Lung (tissue), 12 donors: Measurements from ENCODE around the gene NRG3. TPM values are rescaled to one million over a fixed set of nuclear protein-coding genes. Genes with fewer than 3 reads are reported as not detected.

ENCODE experiments used
- ATAC-seq: fragments of 200-7000 bp; cut with Tn5 transposase; one replicate; pipeline ENCODE4 v1.9.1; 2020; ENCODE audit warnings: moderate number of reproducible peaks; ENCODE audit not compliant: insufficient read depth, low FRiP score
- DNase-seq, 3 donors: peaks; one replicate each; pipeline ENCODE4 v3.0.0-alpha.2; 2013 to 2017
- H3K27ac ChIP-seq, 2 donors: one replicate each; pipeline ENCODE4 v1.5.1; 2013; ENCODE audit warnings: mild to moderate bottlenecking in 2 of 2, moderate library complexity in 2 of 2, control low read depth in 1 of 2, inconsistent platforms in 1 of 2, low read depth in 1 of 2, low read length in 1 of 2
- H3K27me3 ChIP-seq, 3 donors: one replicate each; pipeline ENCODE4 v1.5.1; 2013; ENCODE audit warnings: low read length in 2 of 3; ENCODE audit not compliant: control insufficient read depth in 3 of 3, insufficient read depth in 3 of 3
- H3K36me3 ChIP-seq, 4 donors: one replicate each; pipeline ENCODE4 v1.5.1; 2013; ENCODE audit warnings: low read length in 4 of 4, mild to moderate bottlenecking in 1 of 4, moderate library complexity in 1 of 4; ENCODE audit not compliant: control insufficient read depth in 4 of 4, insufficient read depth in 4 of 4
- H3K4me1 ChIP-seq, 5 donors: one replicate each; pipeline ENCODE4 v1.5.1; 2013; ENCODE audit warnings: low read length in 5 of 5, mild to moderate bottlenecking in 2 of 5, moderate library complexity in 1 of 5; ENCODE audit not compliant: control insufficient read depth in 5 of 5, insufficient read depth in 5 of 5
- H3K4me3 ChIP-seq: one replicate; pipeline ENCODE4 v1.5.1; 2013; ENCODE audit warnings: mild to moderate bottlenecking, control low read depth, moderate library complexity
- H3K9ac ChIP-seq, 2 donors: one replicate each; pipeline ENCODE4 v1.5.1; 2013; ENCODE audit warnings: low read length in 2 of 2, control low read depth in 1 of 2; ENCODE audit not compliant: insufficient read depth in 1 of 2
- H3K9me3 ChIP-seq, 4 donors: one replicate each; pipeline ENCODE4 v1.5.1; 2013; ENCODE audit warnings: low read length in 3 of 4, mild to moderate bottlenecking in 1 of 4, moderate library complexity in 1 of 4; ENCODE audit not compliant: control insufficient read depth in 4 of 4, insufficient read depth in 3 of 4
- WGBS, 2 donors: extraction: QIAGEN DNeasy Blood & Tissue Kit; methylation state at CpG; one replicate each; pipeline ENCODE4 v1.1.7; 2013; 5-methylcytosine and 5-hydroxymethylcytosine counted together
- polyA plus RNA-seq, 2 donors: library from polyadenylated mRNA; stranded (reverse); fragments of 200-250 nt; gene quantifications; one replicate each; pipeline ENCODE4 v1.2.1, GENCODE V29; 2013
- total RNA-seq, 2 donors: library from RNA; depleted of rRNA in 1 of 2; stranded (reverse); fragments of >200 nt in 1 of 2; gene quantifications; one replicate each; pipeline ENCODE4 v1.2.1, GENCODE V29; 2014 to 2021
- TF ChIP-seq, protein P1 (sequence below): IDR thresholded peaks from 2 replicates; pipeline ENCODE4 v1.5.1; 2012; ENCODE audit warnings: mild to moderate bottlenecking; ENCODE audit errors: control extremely low read depth, extremely low read depth
- donor health status: control.
- donor health status: control.
- donor health status: Bipolar disorder and iron deficiency.
- donor health status: healthy.
- donor health status: DM: yes; HTN: yes; CAD: no.

Gene NRG3
- total and polyA plus RNA-seq, 4 donors, result 0.49 to 2.0 (median 0.84) TPM

- no peak for DNase-seq
- H3K9me3 ChIP-seq, result peaks cover 0 to 2% (median 0%) of the 10 kb centered on the region in 4 donors
- H3K27ac ChIP-seq, result no peak overlapping the region
- H3K9ac ChIP-seq, result no peak overlapping the region
- no peak overlapping the region for H3K4me3 ChIP-seq
- peaks cover 0 to 7% (median 0%) of the 10 kb centered on the region in 5 donors for H3K4me1 ChIP-seq
- H3K27me3 ChIP-seq, result no peaks in the 10 kb centered on the region
- no peak for ATAC-seq
- WGBS, 2 donors, result 91 to 98% methylated on average over 2 of the region's 2 CpGs
- TF ChIP-seq, protein P1, sequence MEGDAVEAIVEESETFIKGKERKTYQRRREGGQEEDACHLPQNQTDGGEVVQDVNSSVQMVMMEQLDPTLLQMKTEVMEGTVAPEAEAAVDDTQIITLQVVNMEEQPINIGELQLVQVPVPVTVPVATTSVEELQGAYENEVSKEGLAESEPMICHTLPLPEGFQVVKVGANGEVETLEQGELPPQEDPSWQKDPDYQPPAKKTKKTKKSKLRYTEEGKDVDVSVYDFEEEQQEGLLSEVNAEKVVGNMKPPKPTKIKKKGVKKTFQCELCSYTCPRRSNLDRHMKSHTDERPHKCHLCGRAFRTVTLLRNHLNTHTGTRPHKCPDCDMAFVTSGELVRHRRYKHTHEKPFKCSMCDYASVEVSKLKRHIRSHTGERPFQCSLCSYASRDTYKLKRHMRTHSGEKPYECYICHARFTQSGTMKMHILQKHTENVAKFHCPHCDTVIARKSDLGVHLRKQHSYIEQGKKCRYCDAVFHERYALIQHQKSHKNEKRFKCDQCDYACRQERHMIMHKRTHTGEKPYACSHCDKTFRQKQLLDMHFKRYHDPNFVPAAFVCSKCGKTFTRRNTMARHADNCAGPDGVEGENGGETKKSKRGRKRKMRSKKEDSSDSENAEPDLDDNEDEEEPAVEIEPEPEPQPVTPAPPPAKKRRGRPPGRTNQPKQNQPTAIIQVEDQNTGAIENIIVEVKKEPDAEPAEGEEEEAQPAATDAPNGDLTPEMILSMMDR, result no peak
- H3K36me3 ChIP-seq, result no peaks in the 10 kb centered on the region
Measured at GRCh38 chr10:82409671-82410070, 534.7 kb downstream of the NRG3 start.

GRCh38 chr10:82411416-82411815 lies 536.4 kb downstream of the NRG3 start:
- Histone ChIP-seq H3K4me3 (no peak overlapping the region), H3K27ac (no peak overlapping the region), H3K9me3 (peaks cover 0 to 2% (median 0%) of the 10 kb centered on the region in 4 donors), H3K9ac (no peak overlapping the region), H3K27me3 (no peaks in the 10 kb centered on the region), H3K4me1 (peaks cover 0 to 7% (median 0%) of the 10 kb centered on the region in 5 donors), H3K36me3 (no peaks in the 10 kb centered on the region)
- DNase-seq, result no peak
- ATAC-seq, result no peak
- WGBS, 2 donors, result 57 to 72% methylated on average over 4 of the region's 4 CpGs
- TF ChIP-seq, protein P1, result no peak

GRCh38 chr10:82420001-82420400 lies 545.0 kb downstream of the NRG3 start:
- WGBS, 2 donors, result 54 to 57% methylated on average over 2 of the region's 2 CpGs
- no peak for DNase-seq
- no peaks in the 10 kb centered on the region for H3K27me3 ChIP-seq
- H3K9me3 ChIP-seq, result no peaks in the 10 kb centered on the region
- no peak overlapping the region for H3K27ac ChIP-seq
- no peaks in the 10 kb centered on the region for H3K36me3 ChIP-seq
- no peaks in the 10 kb centered on the region for H3K4me1 ChIP-seq
- no peak for ATAC-seq
- no peak overlapping the region for H3K4me3 ChIP-seq
- TF ChIP-seq, protein P1, result no peak
- no peak overlapping the region for H3K9ac ChIP-seq

GRCh38 chr10:82429302-82429701 lies 554.3 kb downstream of the NRG3 start:
- no peak overlapping the region for H3K4me3 ChIP-seq
- no peak for ATAC-seq
- H3K36me3 ChIP-seq, result no peaks in the 10 kb centered on the region
- no peak overlapping the region for H3K9ac ChIP-seq
- H3K27me3 ChIP-seq, result no peaks in the 10 kb centered on the region
- TF ChIP-seq, protein P1, result no peak
- no peak overlapping the region for H3K27ac ChIP-seq
- DNase-seq, result no peak
- peaks cover 0 to 5% (median 1%) of the 10 kb centered on the region in 4 donors for H3K9me3 ChIP-seq
- H3K4me1 ChIP-seq, result no peaks in the 10 kb centered on the region
